Spleen (tissue), 11 donors: ENCODE data around the gene MCCC1. TPM values are rescaled to one million over a fixed set of nuclear protein-coding genes. Genes with fewer than 3 reads are reported as not detected.

Experiments used
- DNase-seq: peaks from one replicate; pipeline ENCODE4 v3.0.0-alpha.2; 2020
- H3K27ac ChIP-seq, 8 donors: fragments of 200-600 bp; sonication (generic) in 7 of 8; 1 replicate in 4 of 8; 2 replicates in 4 of 8; pipeline versions ENCODE4 v1.5.0 to v1.8.0; 2016 to 2021; ENCODE audit warnings: inconsistent platforms in 4 of 8, mild to moderate bottlenecking in 4 of 8, moderate library complexity in 1 of 8
- H3K27me3 ChIP-seq, 7 donors: fragments of 200-600 bp; sonication (generic) in 6 of 7; replicated peaks in 1 of 7; 1 replicate in 4 of 7; 2 replicates in 3 of 7; pipeline versions ENCODE4 v1.5.0 to v1.8.0; 2016 to 2021; ENCODE audit warnings: inconsistent platforms in 3 of 7, mild to moderate bottlenecking in 1 of 7
- H3K36me3 ChIP-seq, 6 donors: fragments of 200-600 bp; sonication (generic) in 5 of 6; 1 replicate in 4 of 6; 2 replicates in 2 of 6; pipeline versions ENCODE4 v1.5.0 to v1.8.0; 2016 to 2021; ENCODE audit warnings: inconsistent platforms in 2 of 6
- H3K4me1 ChIP-seq, 6 donors: fragments of 200-600 bp; sonication (generic) in 5 of 6; 1 replicate in 3 of 6; 2 replicates in 3 of 6; pipeline versions ENCODE4 v1.5.0 to v1.8.0; 2016 to 2021; ENCODE audit warnings: inconsistent platforms in 3 of 6
- H3K4me3 ChIP-seq, 8 donors: fragments of 200-600 bp; sonication (generic) in 7 of 8; 1 replicate in 4 of 8; 2 replicates in 4 of 8; pipeline versions ENCODE4 v1.5.0 to v1.8.0; 2016 to 2021; ENCODE audit warnings: inconsistent platforms in 4 of 8, mild to moderate bottlenecking in 4 of 8, moderate library complexity in 2 of 8
- H3K9me3 ChIP-seq, 8 donors: fragments of 200-600 bp; sonication (generic) in 7 of 8; 1 replicate in 4 of 8; 2 replicates in 4 of 8; pipeline versions ENCODE4 v1.5.0 to v1.8.0; 2016 to 2021; ENCODE audit warnings: inconsistent platforms in 4 of 8
- POLR2A ChIP-seq, 3 donors: fragments of 450-650 bp; IDR thresholded peaks; one replicate each; pipeline ENCODE4 v1.5.1; 2017; ENCODE audit warnings: antibody characterized with exemption in 3 of 3, mild to moderate bottlenecking in 1 of 3
- POLR2AphosphoS5 ChIP-seq, 3 donors: sonication (generic); formaldehyde crosslinking; IDR thresholded peaks; one replicate each; pipeline ENCODE4 v1.5.1; 2017; ENCODE audit warnings: antibody characterized with exemption in 3 of 3
- WGBS, 5 donors: extraction: QIAGEN DNeasy Blood & Tissue Kit in 3 of 5; methylation state at CpG; one replicate each; pipeline versions ENCODE4 v1.1.5 to v1.1.7; 2013 to 2018; 5-methylcytosine and 5-hydroxymethylcytosine counted together
- intact Hi-C: fragments of 100-400 bp; cut with DNase I; formaldehyde crosslinking; loops from one replicate; pipeline ENCODE4 v1.15.0; 2023; ENCODE audit warnings: low total_unique reads
- polyA plus RNA-seq, 3 donors: library from polyadenylated mRNA; stranded (reverse); fragments of 200-250 nt; gene quantifications; one replicate each; pipeline ENCODE4 v1.2.1, GENCODE V29; 2013
- total RNA-seq, 7 donors: library from RNA; depleted of rRNA in 3 of 7; stranded (reverse); fragments of >200 nt in 3 of 7; fragmentation: NEBNext Ultra II Directional in 4 of 7; extraction: Animal tissue kit (Norgen Biotek cat#: 25700) in 4 of 7; gene quantifications; one replicate each; pipeline versions ENCODE4 v1.1.0 to v1.2.1, GENCODE V29; 2016 to 2021
- TF ChIP-seq, protein P1 (sequence below), 11 experiments: fragments of 200-600 bp in 7 of 11; fragments of 450-650 bp in 4 of 11; sonication (generic) in 4 of 11; IDR thresholded peaks in 8 of 11; conservative IDR thresholded peaks in 3 of 11; 1 replicate in 7 of 11; 2 replicates in 4 of 11; pipeline versions ENCODE4 v1.4.0 to v1.8.0; 2016 to 2021; ENCODE audit warnings: antibody characterized with exemption in 11 of 11, inconsistent platforms in 4 of 11, mild to moderate bottlenecking in 1 of 11
- donor health status: healthy with polysubstance abuse.
- donor health status: DM: no; HTN: no; CAD: no; lungs with moderate emphysema.
- donor health status: DM: no; HTN: no; CAD: no.
- donor health status: Bipolar disorder and iron deficiency.
- donor health status: healthy.
- donor health status: DM: no; HTN: no; CAD: no.
- donor health status: DM: yes; HTN: yes; CAD: no.

The MCCC1 gene
- total and polyA plus RNA-seq, 10 donors: 18.6 to 96.1 (median 28.7) TPM

DNA sequence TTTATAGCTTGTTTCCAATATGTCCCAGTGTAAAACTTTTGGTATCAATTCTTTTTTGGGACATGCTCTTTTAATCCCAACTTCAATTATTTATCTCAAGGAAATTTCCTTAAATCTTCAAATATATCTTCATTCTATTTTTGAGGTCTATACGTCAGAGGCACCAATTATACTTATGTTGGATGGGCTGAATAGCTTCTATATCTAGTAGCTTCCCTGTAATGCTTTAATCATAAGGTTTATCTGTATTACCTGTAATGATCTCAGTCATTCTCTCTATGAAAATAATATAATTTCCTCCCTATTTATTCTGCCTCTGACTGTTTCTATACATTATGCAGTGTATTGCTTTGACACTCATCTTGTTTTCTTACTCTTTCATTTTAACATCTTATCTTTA, 29.9 kb upstream of the MCCC1 start:
- Histone ChIP-seq H3K27ac (no peak overlapping the region), H3K36me3 (no peaks in the 10 kb centered on the region), H3K9me3 (peaks cover 0 to 25% (median 16%) of the 10 kb centered on the region in 8 donors), H3K27me3 (peaks cover 0 to 16% (median 0%) of the 10 kb centered on the region in 7 donors), H3K4me1 (no peaks in the 10 kb centered on the region), H3K4me3 (no peak overlapping the region)
- intact Hi-C loops: loop anchor here (10.0 kb wide), 1 partner anchor 636 kb away; no protein-coding TSS in a partner anchor
- TF ChIP-seq POLR2AphosphoS5 (IDR thresholded peaks at IDR 0.05): no peak
- TF ChIP-seq, protein P1, sequence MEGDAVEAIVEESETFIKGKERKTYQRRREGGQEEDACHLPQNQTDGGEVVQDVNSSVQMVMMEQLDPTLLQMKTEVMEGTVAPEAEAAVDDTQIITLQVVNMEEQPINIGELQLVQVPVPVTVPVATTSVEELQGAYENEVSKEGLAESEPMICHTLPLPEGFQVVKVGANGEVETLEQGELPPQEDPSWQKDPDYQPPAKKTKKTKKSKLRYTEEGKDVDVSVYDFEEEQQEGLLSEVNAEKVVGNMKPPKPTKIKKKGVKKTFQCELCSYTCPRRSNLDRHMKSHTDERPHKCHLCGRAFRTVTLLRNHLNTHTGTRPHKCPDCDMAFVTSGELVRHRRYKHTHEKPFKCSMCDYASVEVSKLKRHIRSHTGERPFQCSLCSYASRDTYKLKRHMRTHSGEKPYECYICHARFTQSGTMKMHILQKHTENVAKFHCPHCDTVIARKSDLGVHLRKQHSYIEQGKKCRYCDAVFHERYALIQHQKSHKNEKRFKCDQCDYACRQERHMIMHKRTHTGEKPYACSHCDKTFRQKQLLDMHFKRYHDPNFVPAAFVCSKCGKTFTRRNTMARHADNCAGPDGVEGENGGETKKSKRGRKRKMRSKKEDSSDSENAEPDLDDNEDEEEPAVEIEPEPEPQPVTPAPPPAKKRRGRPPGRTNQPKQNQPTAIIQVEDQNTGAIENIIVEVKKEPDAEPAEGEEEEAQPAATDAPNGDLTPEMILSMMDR (IDR thresholded peaks at IDR 0.05 in 8 of 11, conservative IDR thresholded peaks at IDR 0.05 in 3 of 11): no peak
- no peak for TF ChIP-seq POLR2A (IDR thresholded peaks at IDR 0.05)
- DNase-seq: no peak
- WGBS, 5 donors: 85 to 100% (median 92%) methylated on average over 1 of the region's 1 CpG

DNA sequence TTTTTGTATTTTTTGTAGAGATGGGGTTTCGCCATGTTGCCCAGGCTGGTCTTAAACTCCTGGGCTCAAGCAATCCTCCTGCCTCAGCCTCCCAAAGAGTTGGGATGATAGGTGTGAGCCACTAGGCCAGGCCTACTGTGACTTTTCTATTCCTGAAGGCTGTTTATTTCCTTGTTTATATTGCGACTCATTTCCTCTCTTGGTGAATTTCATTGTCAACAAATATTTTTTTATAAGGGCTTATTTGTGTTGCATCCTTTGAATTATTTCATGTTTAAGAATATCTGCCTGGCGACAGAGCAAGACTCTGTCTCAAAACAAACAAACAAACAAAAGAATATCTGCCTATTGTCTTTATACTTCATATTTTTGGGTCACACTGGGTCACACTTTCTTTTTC, 29.4 kb upstream of the MCCC1 start:
- DNase-seq: no peak
- Histone ChIP-seq H3K4me1 (no peaks in the 10 kb centered on the region), H3K27me3 (peaks cover 0 to 19% (median 0%) of the 10 kb centered on the region in 7 donors), H3K4me3 (no peak overlapping the region), H3K9me3 (peaks cover 0 to 25% (median 16%) of the 10 kb centered on the region in 8 donors), H3K36me3 (no peaks in the 10 kb centered on the region), H3K27ac (no peak overlapping the region)
- intact Hi-C loops: loop anchor here (10.0 kb wide), 1 partner anchor 636 kb away; no protein-coding TSS in a partner anchor
- 94 to 97% (median 96%) methylated on average over 3 of the region's 3 CpGs for WGBS, 5 donors
- TF ChIP-seq POLR2AphosphoS5 (IDR thresholded peaks at IDR 0.05): no peak
- TF ChIP-seq, protein P1 (IDR thresholded peaks at IDR 0.05 in 8 of 11, conservative IDR thresholded peaks at IDR 0.05 in 3 of 11): no peak
- TF ChIP-seq POLR2A (IDR thresholded peaks at IDR 0.05): no peak

- peaks cover 0 to 44% (median 0%) of the 10 kb centered on the region in 7 donors for H3K27me3 ChIP-seq
- H3K4me1 ChIP-seq: peaks cover 0 to 7% (median 2%) of the 10 kb centered on the region in 6 donors
- intact Hi-C loops: loop anchor here (5.0 to 10.0 kb wide), 2 partner anchors 258 to 641 kb away; no protein-coding TSS in a partner anchor
- no peak overlapping the region for H3K4me3 ChIP-seq
- peaks cover 0 to 7% (median 6%) of the 10 kb centered on the region in 8 donors for H3K9me3 ChIP-seq
- no peak for DNase-seq
- no peaks in the 10 kb centered on the region for H3K36me3 ChIP-seq
- no peak for TF ChIP-seq POLR2A (IDR thresholded peaks at IDR 0.05)
- TF ChIP-seq, protein P1 (IDR thresholded peaks at IDR 0.05 in 8 of 11, conservative IDR thresholded peaks at IDR 0.05 in 3 of 11): no peak
- no peak for TF ChIP-seq POLR2AphosphoS5 (IDR thresholded peaks at IDR 0.05)
- 60 to 76% (median 68%) methylated on average over 4 of the region's 4 CpGs for WGBS, 5 donors
- no peak overlapping the region for H3K27ac ChIP-seq
These were observed 24.6 kb upstream of the MCCC1 start for GRCh38 chr3:183123891-183124290.

- 23 to 42% (median 41%) methylated on average over 2 of the region's 2 CpGs for WGBS, 5 donors
- DNase-seq: no peak
- TF ChIP-seq POLR2AphosphoS5 (IDR thresholded peaks at IDR 0.05) (no peak), POLR2A (IDR thresholded peaks at IDR 0.05) (no peak)
- TF ChIP-seq, protein P1 (IDR thresholded peaks at IDR 0.05 in 8 of 11, conservative IDR thresholded peaks at IDR 0.05 in 3 of 11): peak; percentile 57 to 91 (median 87)
These were observed 23.1 kb upstream of the MCCC1 start for GRCh38 chr3:183122257-183122932.

More at GRCh38 chr3:183122257-183122932, 23.1 kb upstream of the MCCC1 start:
- peaks cover 0 to 7% (median 2%) of the 10 kb centered on the region in 6 donors for H3K4me1 ChIP-seq
- H3K4me3 ChIP-seq: no peak overlapping the region
- intact Hi-C loops: loop anchor here (5.0 to 10.0 kb wide), 2 partner anchors 260 to 642 kb away; no protein-coding TSS in a partner anchor
- no peaks in the 10 kb centered on the region for H3K9me3 ChIP-seq
- H3K27me3 ChIP-seq: peaks cover 0 to 59% (median 0%) of the 10 kb centered on the region in 7 donors
- H3K27ac ChIP-seq: no peak overlapping the region
- H3K36me3 ChIP-seq: no peaks in the 10 kb centered on the region
